ENCODE data around the gene AHI1.

AHI1 gene

DNA sequence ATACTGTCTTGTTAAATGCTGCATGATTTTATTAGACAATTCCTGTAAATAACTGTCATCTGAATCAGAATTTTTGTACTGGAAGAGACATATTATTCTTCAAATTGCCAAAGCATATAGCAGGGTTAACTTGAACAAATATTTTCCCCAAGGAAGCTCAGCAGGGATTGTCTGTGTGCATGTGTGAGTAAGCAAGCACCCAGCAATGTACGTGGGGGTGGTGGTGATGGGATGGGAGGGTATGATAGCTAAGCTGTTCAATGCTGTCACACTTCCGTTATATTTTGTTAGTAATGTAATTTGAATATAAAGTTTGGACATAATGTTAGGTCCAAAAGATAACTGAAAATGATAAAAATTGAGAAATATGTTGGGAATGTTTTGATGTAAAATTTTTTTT, 198.3 kb downstream of the AHI1 start:
- DNase-seq (ENCODE audit: extremely low read depth, low read depth), result no peak
- TF ChIP-seq, protein P1, sequence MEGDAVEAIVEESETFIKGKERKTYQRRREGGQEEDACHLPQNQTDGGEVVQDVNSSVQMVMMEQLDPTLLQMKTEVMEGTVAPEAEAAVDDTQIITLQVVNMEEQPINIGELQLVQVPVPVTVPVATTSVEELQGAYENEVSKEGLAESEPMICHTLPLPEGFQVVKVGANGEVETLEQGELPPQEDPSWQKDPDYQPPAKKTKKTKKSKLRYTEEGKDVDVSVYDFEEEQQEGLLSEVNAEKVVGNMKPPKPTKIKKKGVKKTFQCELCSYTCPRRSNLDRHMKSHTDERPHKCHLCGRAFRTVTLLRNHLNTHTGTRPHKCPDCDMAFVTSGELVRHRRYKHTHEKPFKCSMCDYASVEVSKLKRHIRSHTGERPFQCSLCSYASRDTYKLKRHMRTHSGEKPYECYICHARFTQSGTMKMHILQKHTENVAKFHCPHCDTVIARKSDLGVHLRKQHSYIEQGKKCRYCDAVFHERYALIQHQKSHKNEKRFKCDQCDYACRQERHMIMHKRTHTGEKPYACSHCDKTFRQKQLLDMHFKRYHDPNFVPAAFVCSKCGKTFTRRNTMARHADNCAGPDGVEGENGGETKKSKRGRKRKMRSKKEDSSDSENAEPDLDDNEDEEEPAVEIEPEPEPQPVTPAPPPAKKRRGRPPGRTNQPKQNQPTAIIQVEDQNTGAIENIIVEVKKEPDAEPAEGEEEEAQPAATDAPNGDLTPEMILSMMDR (IDR thresholded peaks at IDR 0.05; ENCODE audit: low read depth, low read length), result no peak

DNA sequence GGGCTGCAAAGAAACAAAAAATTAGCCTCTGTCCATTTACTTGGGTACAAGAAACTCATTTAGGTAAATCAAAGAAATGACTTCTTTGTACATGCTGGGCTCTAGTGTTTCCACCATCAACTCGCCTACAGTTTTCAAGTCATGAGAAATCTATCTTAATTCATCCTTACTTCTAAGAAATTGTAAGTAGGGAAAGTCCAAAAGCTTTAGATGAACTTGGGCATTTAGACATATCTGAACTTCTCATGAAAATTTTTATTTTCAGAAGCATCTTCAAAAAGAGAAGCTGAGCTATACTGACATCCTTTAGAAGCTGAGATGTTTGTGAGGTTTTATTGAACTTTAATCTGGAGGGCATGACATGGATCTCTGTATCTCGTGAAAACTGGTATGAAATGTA, 199.1 kb downstream of the AHI1 start:
- no peak for DNase-seq (ENCODE audit: extremely low read depth, low read depth)
- TF ChIP-seq, protein P1 (IDR thresholded peaks at IDR 0.05; ENCODE audit: low read depth, low read length), result no peak

DNA sequence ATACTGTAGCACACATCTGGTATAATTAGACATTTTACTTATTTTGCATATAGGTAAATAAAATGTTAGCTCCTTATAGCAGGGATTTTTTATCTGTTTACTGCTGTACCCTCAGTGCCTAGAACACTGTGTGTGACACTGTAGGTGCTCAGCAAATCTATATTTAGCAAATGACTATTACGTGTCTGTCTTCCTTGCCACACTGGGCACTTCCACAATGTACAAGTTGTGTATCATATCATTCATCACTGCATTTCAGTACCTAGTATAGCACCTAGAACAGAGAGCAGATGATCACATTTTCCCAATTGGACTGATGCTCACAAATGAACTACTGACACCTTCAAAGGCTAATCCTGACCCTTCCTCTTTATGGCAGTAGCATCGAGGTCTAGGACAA, 200.8 kb downstream of the AHI1 start:
- TF ChIP-seq, protein P1 (IDR thresholded peaks at IDR 0.05; ENCODE audit: low read depth, low read length), result no peak
- no peak for DNase-seq (ENCODE audit: extremely low read depth, low read depth)

DNA sequence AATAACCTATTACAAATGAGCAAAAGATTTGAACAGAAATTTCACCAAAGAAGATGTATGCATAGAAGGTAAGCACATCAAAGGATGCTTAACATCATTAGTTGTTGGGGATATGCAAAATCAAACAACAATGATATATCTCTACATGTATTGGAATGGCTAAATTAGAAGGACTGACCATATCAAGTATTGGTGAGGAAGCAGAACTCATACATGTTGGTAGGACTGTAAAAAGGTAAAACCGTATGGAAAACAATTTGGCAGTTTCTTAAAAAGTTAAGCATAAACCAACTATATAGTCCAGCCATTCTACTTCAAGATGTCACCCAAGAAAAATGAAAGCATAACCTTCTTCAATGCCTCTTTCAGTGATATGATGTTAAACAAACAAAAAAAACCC, 202.5 kb downstream of the AHI1 start:
- DNase-seq (ENCODE audit: extremely low read depth, low read depth), result no peak
- TF ChIP-seq, protein P1 (IDR thresholded peaks at IDR 0.05; ENCODE audit: low read depth, low read length), result no peak

DNA sequence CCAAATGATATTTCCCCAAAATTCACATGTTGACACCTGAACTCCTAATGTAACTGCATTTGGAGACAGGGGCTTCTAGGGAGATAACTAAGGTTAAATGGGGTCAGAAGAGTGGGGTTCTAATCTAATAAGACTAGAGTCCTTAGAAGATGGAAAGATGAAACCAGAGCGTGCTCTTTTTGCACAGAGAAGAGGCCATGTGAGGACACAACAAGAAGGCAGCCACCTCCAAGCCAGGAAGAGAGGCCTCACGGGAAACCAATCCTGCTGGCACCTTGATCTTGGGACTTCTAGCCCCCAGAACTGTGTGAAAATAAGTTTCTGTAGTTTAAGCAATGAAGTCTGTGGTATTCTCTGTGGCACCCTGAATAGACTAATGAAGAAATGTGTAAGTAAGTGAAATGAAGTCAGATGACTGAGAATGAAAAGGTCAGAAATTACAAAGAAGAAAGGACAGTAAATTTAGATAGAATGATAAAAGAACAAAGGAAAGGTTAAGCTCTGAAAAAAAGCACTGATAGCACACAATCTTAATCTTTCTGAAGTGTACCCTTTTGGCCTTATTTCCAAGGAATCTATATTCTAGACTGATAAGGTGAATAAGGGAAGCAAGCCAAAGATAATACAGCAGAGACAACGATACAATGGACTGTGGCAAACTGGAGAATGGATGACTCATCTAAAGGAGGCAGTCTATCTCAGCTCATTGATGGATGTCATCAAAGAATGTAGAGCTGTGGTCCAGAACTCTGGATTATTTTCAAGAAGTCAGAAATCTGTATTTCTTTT, 206.1 kb downstream of the AHI1 start:
- DNase-seq (ENCODE audit: extremely low read depth, low read depth), result no peak
- TF ChIP-seq, protein P1 (IDR thresholded peaks at IDR 0.05; ENCODE audit: low read depth, low read length), result no peak

DNA sequence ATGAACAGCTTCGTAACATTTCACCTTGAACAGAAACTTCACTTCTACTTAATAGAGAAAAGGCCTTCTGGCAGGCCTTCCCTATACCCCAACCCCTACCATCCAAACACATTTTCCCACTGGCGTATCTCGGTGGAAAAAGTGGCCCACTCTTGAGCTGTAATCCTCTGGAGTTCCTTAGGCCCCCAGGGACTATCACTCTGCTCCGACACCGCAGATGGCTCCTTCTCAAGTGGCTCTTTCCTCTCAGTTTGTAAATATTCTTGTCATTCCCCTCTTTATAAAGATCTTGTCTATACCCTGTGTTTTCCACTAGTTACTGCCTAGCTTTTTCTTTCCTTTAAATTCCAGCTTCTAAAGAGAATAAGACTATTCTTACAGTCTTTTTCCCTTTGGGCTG, 207.7 kb downstream of the AHI1 start:
- TF ChIP-seq, protein P1 (IDR thresholded peaks at IDR 0.05; ENCODE audit: low read depth, low read length), result no peak
- DNase-seq (ENCODE audit: extremely low read depth, low read depth), result no peak

DNA sequence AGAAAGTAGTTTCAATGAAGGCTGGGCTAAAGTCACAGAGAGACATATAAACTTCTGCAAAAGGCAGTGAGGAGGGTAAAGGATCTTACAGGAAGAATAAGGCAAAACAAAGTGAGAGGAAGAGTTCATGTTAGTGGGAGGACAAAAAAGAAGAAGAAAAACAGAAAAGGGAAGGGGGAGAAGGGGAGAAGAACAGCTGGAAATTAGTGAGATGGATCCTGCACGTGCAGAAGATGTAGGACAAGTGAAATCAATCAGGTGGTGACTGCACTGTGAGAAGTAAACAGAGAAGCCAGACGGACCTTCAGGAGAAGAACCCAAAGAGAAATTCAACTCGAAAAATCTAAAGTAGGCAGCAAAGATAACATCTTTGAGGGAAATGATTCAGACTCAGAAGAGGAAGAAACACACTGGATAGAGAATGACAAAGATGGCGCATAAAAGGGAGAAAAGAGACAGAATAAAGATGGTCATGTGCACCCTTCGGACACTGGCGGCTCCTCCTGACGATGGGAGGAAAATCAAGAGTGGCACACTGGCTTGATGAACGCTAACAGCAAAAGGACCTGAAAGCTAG, 210.5 kb downstream of the AHI1 start:
- TF ChIP-seq, protein P1 (IDR thresholded peaks at IDR 0.05; ENCODE audit: low read depth, low read length), result no peak
- DNase-seq (ENCODE audit: extremely low read depth, low read depth), result no peak
